Spleen (tissue), 11 donors: ENCODE results near the gene PYHIN1. TPM values are rescaled to one million over a fixed set of nuclear protein-coding genes. Genes with fewer than 3 reads are reported as not detected.

Experiments used
- DNase-seq: peaks from one replicate; pipeline ENCODE4 v3.0.0-alpha.2; 2020
- H3K27ac ChIP-seq, 8 donors: fragments of 200-600 bp; sonication (generic) in 7 of 8; 1 replicate in 4 of 8; 2 replicates in 4 of 8; pipeline versions ENCODE4 v1.5.0 to v1.8.0; 2016 to 2021; ENCODE audit warnings: inconsistent platforms in 4 of 8, mild to moderate bottlenecking in 4 of 8, moderate library complexity in 1 of 8
- H3K27me3 ChIP-seq, 7 donors: fragments of 200-600 bp; sonication (generic) in 6 of 7; replicated peaks in 1 of 7; 1 replicate in 4 of 7; 2 replicates in 3 of 7; pipeline versions ENCODE4 v1.5.0 to v1.8.0; 2016 to 2021; ENCODE audit warnings: inconsistent platforms in 3 of 7, mild to moderate bottlenecking in 1 of 7
- H3K36me3 ChIP-seq, 6 donors: fragments of 200-600 bp; sonication (generic) in 5 of 6; 1 replicate in 4 of 6; 2 replicates in 2 of 6; pipeline versions ENCODE4 v1.5.0 to v1.8.0; 2016 to 2021; ENCODE audit warnings: inconsistent platforms in 2 of 6
- H3K4me1 ChIP-seq, 6 donors: fragments of 200-600 bp; sonication (generic) in 5 of 6; 1 replicate in 3 of 6; 2 replicates in 3 of 6; pipeline versions ENCODE4 v1.5.0 to v1.8.0; 2016 to 2021; ENCODE audit warnings: inconsistent platforms in 3 of 6
- H3K4me3 ChIP-seq, 8 donors: fragments of 200-600 bp; sonication (generic) in 7 of 8; 1 replicate in 4 of 8; 2 replicates in 4 of 8; pipeline versions ENCODE4 v1.5.0 to v1.8.0; 2016 to 2021; ENCODE audit warnings: inconsistent platforms in 4 of 8, mild to moderate bottlenecking in 4 of 8, moderate library complexity in 2 of 8
- H3K9me3 ChIP-seq, 8 donors: fragments of 200-600 bp; sonication (generic) in 7 of 8; 1 replicate in 4 of 8; 2 replicates in 4 of 8; pipeline versions ENCODE4 v1.5.0 to v1.8.0; 2016 to 2021; ENCODE audit warnings: inconsistent platforms in 4 of 8
- CTCF ChIP-seq, 11 experiments: fragments of 200-600 bp in 7 of 11; fragments of 450-650 bp in 4 of 11; sonication (generic) in 4 of 11; IDR thresholded peaks in 8 of 11; conservative IDR thresholded peaks in 3 of 11; 1 replicate in 7 of 11; 2 replicates in 4 of 11; pipeline versions ENCODE4 v1.4.0 to v1.8.0; 2016 to 2021; ENCODE audit warnings: antibody characterized with exemption in 11 of 11, inconsistent platforms in 4 of 11, mild to moderate bottlenecking in 1 of 11
- POLR2A ChIP-seq, 3 donors: fragments of 450-650 bp; IDR thresholded peaks; one replicate each; pipeline ENCODE4 v1.5.1; 2017; ENCODE audit warnings: antibody characterized with exemption in 3 of 3, mild to moderate bottlenecking in 1 of 3
- POLR2AphosphoS5 ChIP-seq, 3 donors: sonication (generic); formaldehyde crosslinking; IDR thresholded peaks; one replicate each; pipeline ENCODE4 v1.5.1; 2017; ENCODE audit warnings: antibody characterized with exemption in 3 of 3
- WGBS, 5 donors: extraction: QIAGEN DNeasy Blood & Tissue Kit in 3 of 5; methylation state at CpG; one replicate each; pipeline versions ENCODE4 v1.1.5 to v1.1.7; 2013 to 2018; 5-methylcytosine and 5-hydroxymethylcytosine counted together
- intact Hi-C: fragments of 100-400 bp; cut with DNase I; formaldehyde crosslinking; loops from one replicate; pipeline ENCODE4 v1.15.0; 2023; ENCODE audit warnings: low total_unique reads
- polyA plus RNA-seq, 3 donors: library from polyadenylated mRNA; stranded (reverse); fragments of 200-250 nt; gene quantifications; one replicate each; pipeline ENCODE4 v1.2.1, GENCODE V29; 2013
- total RNA-seq, 7 donors: library from RNA; depleted of rRNA in 3 of 7; stranded (reverse); fragments of >200 nt in 3 of 7; fragmentation: NEBNext Ultra II Directional in 4 of 7; extraction: Animal tissue kit (Norgen Biotek cat#: 25700) in 4 of 7; gene quantifications; one replicate each; pipeline versions ENCODE4 v1.1.0 to v1.2.1, GENCODE V29; 2016 to 2021
- donor health status: healthy with polysubstance abuse.
- donor health status: DM: no; HTN: no; CAD: no; lungs with moderate emphysema.
- donor health status: DM: no; HTN: no; CAD: no.
- donor health status: Bipolar disorder and iron deficiency.
- donor health status: healthy.
- donor health status: DM: no; HTN: no; CAD: no.
- donor health status: DM: yes; HTN: yes; CAD: no.

Gene PYHIN1
- total and polyA plus RNA-seq, 10 donors: 3.5 to 48.2 (median 21.2) TPM

- Histone ChIP-seq H3K27me3 (no peaks in the 10 kb centered on the region), H3K27ac (no peak overlapping the region), H3K4me3 (no peak overlapping the region), H3K4me1 (peaks cover 0 to 8% (median 0%) of the 10 kb centered on the region in 6 donors), H3K9me3 (peaks cover 0 to 37% (median 19%) of the 10 kb centered on the region in 8 donors), H3K36me3 (no peaks in the 10 kb centered on the region)
- TF ChIP-seq CTCF (IDR thresholded peaks at IDR 0.05 in 8 of 11, conservative IDR thresholded peaks at IDR 0.05 in 3 of 11) (no peak), POLR2A (IDR thresholded peaks at IDR 0.05) (no peak), POLR2AphosphoS5 (IDR thresholded peaks at IDR 0.05) (no peak)
- DNase-seq: no peak
- intact Hi-C loops: no loop called here
- 72 to 97% (median 90%) methylated on average over 2 of the region's 2 CpGs for WGBS, 5 donors
Observed at GRCh38 chr1:158983235-158983634, 51.9 kb downstream of the PYHIN1 start.

- Histone ChIP-seq H3K27me3 (no peaks in the 10 kb centered on the region), H3K36me3 (no peaks in the 10 kb centered on the region), H3K9me3 (peaks cover 0 to 37% (median 19%) of the 10 kb centered on the region in 8 donors), H3K4me1 (peaks cover 0 to 1% (median 0%) of the 10 kb centered on the region in 6 donors), H3K27ac (no peak overlapping the region), H3K4me3 (no peak overlapping the region)
- TF ChIP-seq POLR2A (IDR thresholded peaks at IDR 0.05) (no peak), CTCF (IDR thresholded peaks at IDR 0.05 in 8 of 11, conservative IDR thresholded peaks at IDR 0.05 in 3 of 11) (no peak), POLR2AphosphoS5 (IDR thresholded peaks at IDR 0.05) (no peak)
- intact Hi-C loops: no loop called here
- DNase-seq: no peak
Observed at GRCh38 chr1:158984386-158984785, 53.0 kb downstream of the PYHIN1 start.

- Histone ChIP-seq H3K36me3 (peaks cover 0 to 12% (median 0%) of the 10 kb centered on the region in 6 donors), H3K4me1 (no peaks in the 10 kb centered on the region), H3K27me3 (no peaks in the 10 kb centered on the region), H3K4me3 (no peak overlapping the region), H3K9me3 (peaks cover 0 to 40% (median 8%) of the 10 kb centered on the region in 8 donors), H3K27ac (no peak overlapping the region)
- no peak for DNase-seq
- intact Hi-C loops: no loop called here
- 28 to 74% (median 56%) methylated on average over 1 of the region's 1 CpG for WGBS, 5 donors
- TF ChIP-seq POLR2AphosphoS5 (IDR thresholded peaks at IDR 0.05) (no peak), CTCF (IDR thresholded peaks at IDR 0.05 in 8 of 11, conservative IDR thresholded peaks at IDR 0.05 in 3 of 11) (no peak), POLR2A (IDR thresholded peaks at IDR 0.05) (no peak)
Observed at GRCh38 chr1:158989424-158989823, 58.1 kb downstream of the PYHIN1 start.

GRCh38 chr1:158992787-158993312, 61.5 kb downstream of the PYHIN1 start:
- WGBS, 5 donors: 77 to 90% (median 83%) methylated on average over 4 of the region's 4 CpGs
- intact Hi-C loops: loop anchor here (10.0 kb wide), 1 partner anchor 198 kb away; no protein-coding TSS in a partner anchor

More at GRCh38 chr1:158992787-158993312, 61.5 kb downstream of the PYHIN1 start:
- TF ChIP-seq POLR2A (IDR thresholded peaks at IDR 0.05) (no peak), POLR2AphosphoS5 (IDR thresholded peaks at IDR 0.05) (no peak), CTCF (IDR thresholded peaks at IDR 0.05 in 8 of 11, conservative IDR thresholded peaks at IDR 0.05 in 3 of 11) (no peak)
- Histone ChIP-seq H3K27ac (no peak overlapping the region), H3K9me3 (peaks cover 0 to 33% (median 6%) of the 10 kb centered on the region in 8 donors), H3K4me3 (no peak overlapping the region), H3K36me3 (peaks cover 0 to 12% (median 0%) of the 10 kb centered on the region in 6 donors), H3K4me1 (peaks cover 0 to 9% (median 0%) of the 10 kb centered on the region in 6 donors), H3K27me3 (no peaks in the 10 kb centered on the region)
- no peak for DNase-seq
